ENCODE measurements around the gene CFAP299.

The CFAP299 gene

GRCh38 chr4:80922941-80923340 lies 587.4 kb downstream of the CFAP299 start:
- no peak for TF ChIP-seq TEAD4 (IDR thresholded peaks at IDR 0.05)
- no peak for TF ChIP-seq ZBTB7A (IDR thresholded peaks at IDR 0.05; ENCODE audit: low read depth)
- TF ChIP-seq CREB1 (IDR thresholded peaks at IDR 0.05; ENCODE audit: low read depth): no peak
- no peak for TF ChIP-seq TAF1 (IDR thresholded peaks at IDR 0.05; ENCODE audit: low read depth)
- no peak for TF ChIP-seq TCF12 (IDR thresholded peaks at IDR 0.05; ENCODE audit: low read depth)
- TF ChIP-seq EP300 (IDR thresholded peaks at IDR 0.05; ENCODE audit: borderline replicate concordance): no peak
- no peak for TF ChIP-seq YY1 (IDR thresholded peaks at IDR 0.05; ENCODE audit: low read depth)
- no peak for TF ChIP-seq REST (IDR thresholded peaks at IDR 0.05; ENCODE audit: low read depth)
- no peak for TF ChIP-seq USF1 (IDR thresholded peaks at IDR 0.05)
- no peak for TF ChIP-seq MAX (IDR thresholded peaks at IDR 0.05)
- TF ChIP-seq FOXM1 (IDR thresholded peaks at IDR 0.05; ENCODE audit: borderline replicate concordance, low read depth): no peak
- no peak for TF ChIP-seq RAD21 (IDR thresholded peaks at IDR 0.05; ENCODE audit: low read depth)
- TF ChIP-seq NFIC (IDR thresholded peaks at IDR 0.05): no peak
- TF ChIP-seq CEBPB (IDR thresholded peaks at IDR 0.05): no peak
- no peak for TF ChIP-seq EGR1 (IDR thresholded peaks at IDR 0.05)

GRCh38 chr4:80925293-80925692 lies 589.8 kb downstream of the CFAP299 start:
- TF ChIP-seq MAX (IDR thresholded peaks at IDR 0.05) (no peak), REST (IDR thresholded peaks at IDR 0.05; ENCODE audit: low read depth) (no peak), CEBPB (IDR thresholded peaks at IDR 0.05) (no peak), RAD21 (IDR thresholded peaks at IDR 0.05; ENCODE audit: low read depth) (no peak), TEAD4 (IDR thresholded peaks at IDR 0.05) (no peak), YY1 (IDR thresholded peaks at IDR 0.05; ENCODE audit: low read depth) (no peak), ZBTB7A (IDR thresholded peaks at IDR 0.05; ENCODE audit: low read depth) (no peak), FOXM1 (IDR thresholded peaks at IDR 0.05; ENCODE audit: borderline replicate concordance, low read depth) (no peak), EP300 (IDR thresholded peaks at IDR 0.05; ENCODE audit: borderline replicate concordance) (no peak), TAF1 (IDR thresholded peaks at IDR 0.05; ENCODE audit: low read depth) (no peak), USF1 (IDR thresholded peaks at IDR 0.05) (no peak), EGR1 (IDR thresholded peaks at IDR 0.05) (no peak), CREB1 (IDR thresholded peaks at IDR 0.05; ENCODE audit: low read depth) (no peak), NFIC (IDR thresholded peaks at IDR 0.05) (no peak), TCF12 (IDR thresholded peaks at IDR 0.05; ENCODE audit: low read depth) (no peak)

GRCh38 chr4:80926446-80926845 lies 590.9 kb downstream of the CFAP299 start:
- TF ChIP-seq TCF12 (IDR thresholded peaks at IDR 0.05; ENCODE audit: low read depth) (no peak), CEBPB (IDR thresholded peaks at IDR 0.05) (no peak), USF1 (IDR thresholded peaks at IDR 0.05) (no peak), REST (IDR thresholded peaks at IDR 0.05; ENCODE audit: low read depth) (no peak)

GRCh38 chr4:80926891-80927290 lies 591.4 kb downstream of the CFAP299 start:
- TF ChIP-seq CREB1 (IDR thresholded peaks at IDR 0.05; ENCODE audit: low read depth) (no peak), ZBTB7A (IDR thresholded peaks at IDR 0.05; ENCODE audit: low read depth) (no peak), EGR1 (IDR thresholded peaks at IDR 0.05) (no peak), RAD21 (IDR thresholded peaks at IDR 0.05; ENCODE audit: low read depth) (no peak), USF1 (IDR thresholded peaks at IDR 0.05) (no peak), EP300 (IDR thresholded peaks at IDR 0.05; ENCODE audit: borderline replicate concordance) (no peak), TAF1 (IDR thresholded peaks at IDR 0.05; ENCODE audit: low read depth) (no peak), CEBPB (IDR thresholded peaks at IDR 0.05) (no peak)

Data from Ishikawa (cell line).